ENCODE data around the gene NDFIP2. TPM values are rescaled to one million over a fixed set of nuclear protein-coding genes. Genes with fewer than 3 reads are reported as not detected.

The NDFIP2 gene
- total RNA-seq, 1 experiment from 2014 or later: 14.0 TPM

DNA sequence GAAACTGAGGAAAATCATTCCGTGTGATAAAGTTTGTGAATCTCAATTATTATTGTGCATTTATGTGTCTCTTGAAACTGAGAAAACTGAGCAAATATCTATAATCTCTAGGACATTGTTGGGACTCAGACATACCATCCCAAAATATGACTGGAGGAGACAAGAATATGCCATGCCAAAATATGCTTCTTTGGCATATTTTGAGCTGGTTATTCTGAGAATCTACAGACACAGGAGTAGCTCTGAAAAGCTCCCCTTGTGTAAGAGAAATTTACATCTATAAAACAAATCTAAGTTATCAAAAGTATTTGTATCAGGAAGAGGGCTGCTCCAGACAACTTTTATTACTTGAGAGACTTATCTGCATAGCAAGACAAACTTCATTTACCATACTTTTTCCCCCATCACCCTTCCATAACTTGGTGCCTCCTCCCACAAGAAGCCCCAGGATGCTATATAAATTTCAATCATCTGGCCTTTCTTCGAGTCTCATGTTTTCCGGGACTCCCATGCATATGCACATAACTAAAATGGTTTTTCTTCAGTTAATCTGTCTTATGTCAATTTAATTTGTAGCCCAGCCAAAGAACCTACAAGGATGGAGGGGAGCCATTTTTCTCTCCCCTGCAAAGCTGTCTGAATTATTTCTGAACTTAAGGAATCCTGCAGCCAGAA is 28.6 kb upstream of the NDFIP2 start:
- no peak overlapping the region for H3K4me3 ChIP-seq (ENCODE audit: insufficient read depth, low read depth, low read length)
- no peak for DNase-seq
- no peaks in the 10 kb centered on the region for H3K36me3 ChIP-seq (replicated peaks; ENCODE audit: control insufficient read depth, insufficient read depth, low read length)
- no peaks in the 10 kb centered on the region for H3K27me3 ChIP-seq (ENCODE audit: control insufficient read depth, insufficient read depth, low read length)

- no peaks in the 10 kb centered on the region for H3K36me3 ChIP-seq (replicated peaks; ENCODE audit: control insufficient read depth, insufficient read depth, low read length)
- DNase-seq: no peak
- no peak overlapping the region for H3K4me3 ChIP-seq (ENCODE audit: insufficient read depth, low read depth, low read length)
- no peaks in the 10 kb centered on the region for H3K27me3 ChIP-seq (ENCODE audit: control insufficient read depth, insufficient read depth, low read length)
Observed at GRCh38 chr13:79455331-79455730, 25.6 kb upstream of the NDFIP2 start.

GRCh38 chr13:79456051-79456450 is 24.9 kb upstream of the NDFIP2 start:
- H3K36me3 ChIP-seq (replicated peaks; ENCODE audit: control insufficient read depth, insufficient read depth, low read length): no peaks in the 10 kb centered on the region
- H3K4me3 ChIP-seq (ENCODE audit: insufficient read depth, low read depth, low read length): no peak overlapping the region
- no peak for DNase-seq
- no peaks in the 10 kb centered on the region for H3K27me3 ChIP-seq (ENCODE audit: control insufficient read depth, insufficient read depth, low read length)

GRCh38 chr13:79456656-79457365 is 24.1 kb upstream of the NDFIP2 start:
- Histone ChIP-seq H3K27me3 (ENCODE audit: control insufficient read depth, insufficient read depth, low read length) (no peaks in the 10 kb centered on the region), H3K4me3 (ENCODE audit: insufficient read depth, low read depth, low read length) (no peak overlapping the region), H3K36me3 (replicated peaks; ENCODE audit: control insufficient read depth, insufficient read depth, low read length) (no peaks in the 10 kb centered on the region)
- no peak for DNase-seq

GRCh38 chr13:79457390-79457789 is 23.6 kb upstream of the NDFIP2 start:
- Histone ChIP-seq H3K27me3 (ENCODE audit: control insufficient read depth, insufficient read depth, low read length) (no peaks in the 10 kb centered on the region), H3K4me3 (ENCODE audit: insufficient read depth, low read depth, low read length) (no peak overlapping the region), H3K36me3 (replicated peaks; ENCODE audit: control insufficient read depth, insufficient read depth, low read length) (no peaks in the 10 kb centered on the region)
- DNase-seq: no peak

DNA sequence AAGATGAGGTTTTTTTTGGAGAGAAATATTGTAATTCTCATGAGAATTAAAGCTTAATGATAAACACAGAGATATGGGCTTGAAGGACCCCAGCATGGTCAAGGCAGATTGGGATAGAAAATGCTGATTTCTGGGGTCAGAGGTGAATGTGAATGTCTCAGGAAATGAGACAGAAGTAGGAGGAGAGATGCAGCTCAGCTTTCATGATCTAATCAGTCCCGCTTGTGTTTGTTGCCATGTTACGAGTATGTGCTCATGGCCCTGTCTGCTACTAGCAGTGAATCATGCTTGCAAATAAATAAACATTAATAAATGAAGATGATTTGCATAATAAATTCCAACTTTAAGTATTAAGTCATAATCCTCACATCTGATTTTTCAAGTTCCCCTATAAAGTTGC is 23.0 kb upstream of the NDFIP2 start:
- Histone ChIP-seq H3K4me3 (ENCODE audit: insufficient read depth, low read depth, low read length) (no peak overlapping the region), H3K36me3 (replicated peaks; ENCODE audit: control insufficient read depth, insufficient read depth, low read length) (no peaks in the 10 kb centered on the region), H3K27me3 (ENCODE audit: control insufficient read depth, insufficient read depth, low read length) (no peaks in the 10 kb centered on the region)
- no peak for DNase-seq

DNA sequence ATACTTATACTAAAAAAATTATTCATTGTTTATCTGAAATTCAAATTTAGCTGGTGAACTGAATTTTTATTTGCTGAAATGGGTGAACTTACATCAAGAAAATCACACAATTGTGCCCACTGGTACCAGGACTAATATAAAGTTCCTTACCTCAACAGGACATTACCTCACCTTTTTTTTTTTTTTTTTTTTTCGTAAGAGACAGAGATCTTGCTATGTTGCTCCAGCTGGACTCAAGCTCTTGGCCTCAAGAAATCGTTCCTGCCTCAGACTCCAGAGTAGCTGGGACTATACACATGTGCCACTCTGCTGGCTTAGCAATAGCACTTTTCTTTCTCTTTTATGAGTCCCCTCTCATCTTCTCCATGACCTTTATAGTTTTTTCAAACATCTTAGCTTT is 22.5 kb upstream of the NDFIP2 start:
- no peaks in the 10 kb centered on the region for H3K36me3 ChIP-seq (replicated peaks; ENCODE audit: control insufficient read depth, insufficient read depth, low read length)
- no peak overlapping the region for H3K4me3 ChIP-seq (ENCODE audit: insufficient read depth, low read depth, low read length)
- no peaks in the 10 kb centered on the region for H3K27me3 ChIP-seq (ENCODE audit: control insufficient read depth, insufficient read depth, low read length)
- no peak for DNase-seq

DNA sequence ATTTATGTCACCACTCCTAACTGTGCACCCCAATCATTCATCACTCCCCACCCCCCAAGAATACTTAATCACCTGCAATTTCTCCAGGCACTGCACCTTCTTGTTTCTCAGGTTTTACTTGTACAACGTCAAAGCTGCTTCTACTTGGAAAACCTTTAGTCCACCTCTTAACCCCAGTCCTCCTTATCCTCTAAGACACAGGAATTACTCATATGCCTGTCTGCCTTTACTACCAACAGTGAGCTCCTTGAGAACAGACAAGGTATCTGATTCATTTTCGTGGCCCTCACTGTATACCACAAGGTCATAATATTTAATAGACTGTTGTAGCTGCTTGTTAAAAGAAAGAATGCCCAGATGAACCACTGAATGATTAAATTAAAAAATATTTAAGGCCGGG is 21.0 kb upstream of the NDFIP2 start:
- no peak overlapping the region for H3K4me3 ChIP-seq (ENCODE audit: insufficient read depth, low read depth, low read length)
- no peak for DNase-seq

DNA sequence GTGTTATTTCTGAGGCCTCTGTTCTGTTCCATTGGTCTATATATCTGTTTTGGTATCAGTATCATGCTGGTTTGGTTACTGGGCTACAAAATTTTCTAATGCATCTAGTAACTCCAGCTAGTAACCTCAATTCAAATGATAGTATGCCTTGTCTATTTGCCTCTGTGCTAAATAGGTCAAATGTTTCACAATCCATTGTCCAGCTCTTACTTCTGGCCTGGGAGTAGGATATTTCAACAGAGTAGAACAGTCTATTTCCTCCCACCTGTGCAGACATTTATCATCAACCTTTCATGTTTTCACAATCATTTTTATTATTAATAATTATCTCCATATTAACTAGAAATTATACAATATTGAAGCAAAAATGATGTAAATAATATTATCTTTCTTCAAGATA is 18.1 kb upstream of the NDFIP2 start:
- H3K36me3 ChIP-seq (replicated peaks; ENCODE audit: control insufficient read depth, insufficient read depth, low read length): no peaks in the 10 kb centered on the region
- no peaks in the 10 kb centered on the region for H3K27me3 ChIP-seq (ENCODE audit: control insufficient read depth, insufficient read depth, low read length)
- H3K4me3 ChIP-seq (ENCODE audit: insufficient read depth, low read depth, low read length): no peak overlapping the region
- DNase-seq: no peak

More for the DNA sequence above, 21.0 kb upstream of the NDFIP2 start:
- Histone ChIP-seq H3K36me3 (replicated peaks; ENCODE audit: control insufficient read depth, insufficient read depth, low read length) (no peaks in the 10 kb centered on the region), H3K27me3 (ENCODE audit: control insufficient read depth, insufficient read depth, low read length) (no peaks in the 10 kb centered on the region)

GRCh38 chr13:79463604-79464003 is 17.4 kb upstream of the NDFIP2 start:
- Histone ChIP-seq H3K4me3 (ENCODE audit: insufficient read depth, low read depth, low read length) (no peak overlapping the region), H3K36me3 (replicated peaks; ENCODE audit: control insufficient read depth, insufficient read depth, low read length) (no peaks in the 10 kb centered on the region), H3K27me3 (ENCODE audit: control insufficient read depth, insufficient read depth, low read length) (no peaks in the 10 kb centered on the region)
- DNase-seq: no peak

GRCh38 chr13:79466872-79467271 is 14.1 kb upstream of the NDFIP2 start:
- no peak overlapping the region for H3K4me3 ChIP-seq (ENCODE audit: insufficient read depth, low read depth, low read length)

GRCh38 chr13:79468402-79468801 is 12.6 kb upstream of the NDFIP2 start:
- Histone ChIP-seq H3K36me3 (replicated peaks; ENCODE audit: control insufficient read depth, insufficient read depth, low read length) (no peaks in the 10 kb centered on the region), H3K27me3 (ENCODE audit: control insufficient read depth, insufficient read depth, low read length) (no peaks in the 10 kb centered on the region), H3K4me3 (ENCODE audit: insufficient read depth, low read depth, low read length) (no peak overlapping the region)
- DNase-seq: no peak

More at GRCh38 chr13:79466872-79467271, 14.1 kb upstream of the NDFIP2 start:
- DNase-seq: no peak
- H3K36me3 ChIP-seq (replicated peaks; ENCODE audit: control insufficient read depth, insufficient read depth, low read length): no peaks in the 10 kb centered on the region
- no peaks in the 10 kb centered on the region for H3K27me3 ChIP-seq (ENCODE audit: control insufficient read depth, insufficient read depth, low read length)

GRCh38 chr13:79468819-79469218 is 12.1 kb upstream of the NDFIP2 start:
- no peaks in the 10 kb centered on the region for H3K36me3 ChIP-seq (replicated peaks; ENCODE audit: control insufficient read depth, insufficient read depth, low read length)
- H3K27me3 ChIP-seq (ENCODE audit: control insufficient read depth, insufficient read depth, low read length): no peaks in the 10 kb centered on the region
- no peak for DNase-seq
- H3K4me3 ChIP-seq (ENCODE audit: insufficient read depth, low read depth, low read length): no peak overlapping the region

- no peaks in the 10 kb centered on the region for H3K27me3 ChIP-seq (ENCODE audit: control insufficient read depth, insufficient read depth, low read length)
- DNase-seq: no peak
- no peaks in the 10 kb centered on the region for H3K36me3 ChIP-seq (replicated peaks; ENCODE audit: control insufficient read depth, insufficient read depth, low read length)
- H3K4me3 ChIP-seq (ENCODE audit: insufficient read depth, low read depth, low read length): no peak overlapping the region
Observed at GRCh38 chr13:79469608-79470007, 11.3 kb upstream of the NDFIP2 start.

DNA sequence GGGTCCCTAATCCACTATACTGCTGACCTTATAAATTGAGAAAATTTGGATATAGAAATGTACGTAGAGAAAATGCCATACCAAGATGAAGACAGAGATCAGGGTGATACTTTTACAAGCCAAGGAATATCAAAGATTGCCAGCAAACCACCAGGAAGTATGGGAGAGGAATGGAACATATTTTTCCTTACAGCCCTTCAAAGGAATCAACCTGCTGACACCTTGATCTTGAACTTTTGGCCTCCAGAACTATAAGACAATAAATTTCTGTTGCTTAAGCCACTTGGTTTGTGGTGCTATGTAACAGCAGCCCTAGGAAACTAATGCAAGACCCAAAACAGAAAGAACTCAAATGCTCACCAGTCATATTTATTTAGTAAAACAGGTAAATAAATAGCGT is 10.3 kb upstream of the NDFIP2 start:
- H3K27me3 ChIP-seq (ENCODE audit: control insufficient read depth, insufficient read depth, low read length): no peaks in the 10 kb centered on the region
- no peak overlapping the region for H3K4me3 ChIP-seq (ENCODE audit: insufficient read depth, low read depth, low read length)
- H3K36me3 ChIP-seq (replicated peaks; ENCODE audit: control insufficient read depth, insufficient read depth, low read length): no peaks in the 10 kb centered on the region
- no peak for DNase-seq

Measured in H7 (cell line).